HG03196 (cell line): Measurements from ENCODE around the gene EPB42.
"Not testable (repeated sequence)": the region's sequence is repeated elsewhere in the genome, so short reads cannot be mapped to it uniquely, and the experiment has no call there.

Source experiments
- ATAC-seq: cut with Tn5 transposase; IDR thresholded peaks from one replicate; pipeline ENCODE4 v1.9.1; 2021; ENCODE audit not compliant: unreplicated experiment

Gene EPB42

DNA sequence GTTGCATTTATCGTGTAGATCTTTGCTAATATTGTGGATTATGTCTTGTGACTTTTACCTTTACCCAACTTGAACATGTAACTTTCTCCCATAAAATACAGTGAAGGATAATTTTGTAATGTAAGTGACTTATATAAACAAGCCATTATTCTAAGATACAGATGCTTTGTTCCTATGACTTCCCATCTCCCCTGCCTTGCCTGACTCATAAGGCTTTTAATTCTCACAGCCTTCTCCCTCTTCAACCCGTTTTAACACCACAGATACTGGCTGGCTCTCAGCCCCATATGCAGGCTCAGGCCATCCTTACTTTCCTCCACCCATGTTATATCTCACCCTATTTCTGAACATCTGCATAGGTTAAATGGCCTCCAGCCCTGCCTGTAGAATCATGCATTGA is 31.5 kb downstream of the EPB42 start:
- no peak for ATAC-seq

DNA sequence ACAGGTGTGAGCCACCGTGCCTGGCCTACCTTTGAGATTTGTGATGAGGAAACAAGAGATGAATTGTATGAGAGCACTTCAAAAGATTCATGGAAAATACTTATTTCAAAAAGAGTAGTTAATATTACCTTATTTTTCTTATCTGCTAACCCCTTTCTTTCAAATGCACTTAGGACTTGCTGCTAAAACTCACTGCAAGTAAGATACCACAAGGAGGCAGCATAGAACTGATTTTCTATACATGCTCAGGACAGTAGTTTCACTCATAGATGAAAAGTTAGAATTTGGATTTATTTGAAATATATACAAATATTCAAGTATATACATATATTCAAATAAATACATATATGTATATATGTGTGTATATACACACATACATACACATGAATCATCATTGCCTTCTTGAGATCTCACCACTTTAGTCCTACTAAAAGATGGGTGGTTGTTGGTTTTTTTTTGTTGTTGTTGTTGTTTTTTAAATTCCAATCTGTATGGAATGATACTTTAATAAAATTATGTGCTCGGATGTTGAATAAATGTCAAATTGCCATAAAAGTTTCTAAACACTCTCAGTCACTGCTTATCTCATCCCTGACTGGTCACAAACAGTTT is 33.2 kb downstream of the EPB42 start:
- ATAC-seq: no peak

- peak; percentile 18 for ATAC-seq
These were observed 34.8 kb downstream of the EPB42 start for GRCh38 chr15:43186003-43186353.

GRCh38 chr15:43185157-43186002 is 35.4 kb downstream of the EPB42 start, which contains the start of gene CCNDBP1:
CCNDBP1 (plus strand) TSS chr15:43185403; CDS start chr15:43185499, 96 bp downstream.
- ATAC-seq: peak; percentile 81

GRCh38 chr15:43184407-43185124 is 36.3 kb downstream of the EPB42 start:
- no peak for ATAC-seq

DNA sequence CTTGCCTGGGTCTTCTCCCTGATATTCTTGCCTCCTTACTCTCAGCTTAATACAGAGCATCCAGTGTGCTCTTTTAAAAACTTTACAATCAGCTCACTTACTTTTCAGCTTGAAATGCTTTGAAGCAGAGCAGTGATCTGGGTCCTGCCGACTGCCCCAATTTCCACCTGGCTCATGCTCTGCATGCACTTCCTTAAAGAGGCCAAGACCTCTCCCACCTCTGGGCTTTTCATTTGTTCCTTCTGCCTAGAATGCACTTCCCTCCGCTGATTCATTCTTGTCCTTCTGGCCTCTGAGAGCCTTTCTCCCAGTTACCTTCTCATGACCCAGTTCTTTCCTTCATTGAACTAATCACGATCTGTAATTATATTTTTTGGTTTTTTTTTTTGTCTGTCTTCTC is 37.5 kb downstream of the EPB42 start:
- ATAC-seq: no peak

DNA sequence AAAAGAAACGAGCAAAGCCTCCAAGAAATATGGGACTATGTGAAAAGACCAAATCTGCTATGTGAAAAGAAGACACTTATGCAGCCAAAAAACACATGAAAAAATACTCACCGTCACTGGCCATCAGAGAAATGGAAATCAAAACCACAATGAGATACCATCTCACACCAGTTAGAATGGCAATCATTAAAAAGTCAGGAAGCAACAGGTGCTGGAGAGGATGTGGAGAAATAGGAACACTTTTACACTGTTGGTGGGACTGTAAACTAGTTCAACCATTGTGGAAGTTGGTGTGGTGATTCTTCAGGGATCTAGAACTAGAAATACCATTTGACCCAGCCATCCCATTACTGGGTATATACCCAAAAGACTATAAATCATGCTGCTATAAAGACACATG is 43.7 kb downstream of the EPB42 start:
- not testable (repeated sequence) for ATAC-seq

- not testable (repeated sequence) for ATAC-seq
These were observed 45.0 kb downstream of the EPB42 start for GRCh38 chr15:43175656-43176309.

DNA sequence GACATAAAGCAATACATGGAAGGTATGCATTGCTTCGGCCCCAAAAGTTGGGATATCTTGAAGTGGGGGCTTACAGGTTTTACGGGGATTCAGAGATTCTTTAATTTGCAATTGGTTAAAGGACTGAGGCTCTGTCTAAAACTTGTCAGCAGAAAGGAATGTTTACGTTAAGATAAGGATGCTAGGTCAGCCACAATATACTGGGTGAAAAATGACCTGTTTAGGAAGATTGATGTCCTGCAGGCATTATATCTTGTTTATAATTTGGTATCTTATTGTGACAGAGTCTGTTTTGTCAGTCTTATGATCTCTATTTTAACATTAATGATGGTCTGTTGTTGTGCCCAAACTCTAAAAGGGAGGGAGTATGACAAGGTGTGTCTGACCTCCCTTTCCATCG is 50.9 kb downstream of the EPB42 start:
- ATAC-seq: no peak

- no peak for ATAC-seq
These were observed 52.4 kb downstream of the EPB42 start for GRCh38 chr15:43168192-43169107.

GRCh38 chr15:43167261-43167660 is 53.6 kb downstream of the EPB42 start:
- ATAC-seq: not testable (repeated sequence)

DNA sequence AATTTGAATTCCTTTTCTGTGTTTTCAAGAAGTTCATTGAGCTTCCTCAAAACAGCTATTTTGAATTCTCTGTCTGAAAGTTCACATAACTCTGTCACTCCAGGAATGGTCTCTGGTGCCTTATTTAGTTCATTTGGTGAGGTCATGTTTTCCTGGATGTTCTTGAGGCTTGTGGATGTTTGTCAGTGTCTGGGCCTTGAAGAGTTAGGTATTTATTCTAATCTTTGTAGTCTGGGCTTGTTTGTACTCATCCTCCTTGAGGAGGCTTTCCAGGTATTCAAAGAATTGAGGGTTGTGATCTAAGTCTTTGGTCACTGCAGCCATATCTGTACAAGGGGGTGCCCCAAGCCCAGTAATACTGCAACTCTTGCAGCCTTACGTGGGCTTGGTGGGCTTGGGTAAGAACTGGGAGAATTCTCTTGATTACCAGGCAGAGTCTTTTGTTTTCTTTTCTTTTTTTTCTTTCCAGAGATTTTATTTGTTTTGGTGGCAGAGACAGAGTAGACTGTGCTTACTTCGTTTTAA is 55.0 kb downstream of the EPB42 start:
- ATAC-seq: no peak

DNA sequence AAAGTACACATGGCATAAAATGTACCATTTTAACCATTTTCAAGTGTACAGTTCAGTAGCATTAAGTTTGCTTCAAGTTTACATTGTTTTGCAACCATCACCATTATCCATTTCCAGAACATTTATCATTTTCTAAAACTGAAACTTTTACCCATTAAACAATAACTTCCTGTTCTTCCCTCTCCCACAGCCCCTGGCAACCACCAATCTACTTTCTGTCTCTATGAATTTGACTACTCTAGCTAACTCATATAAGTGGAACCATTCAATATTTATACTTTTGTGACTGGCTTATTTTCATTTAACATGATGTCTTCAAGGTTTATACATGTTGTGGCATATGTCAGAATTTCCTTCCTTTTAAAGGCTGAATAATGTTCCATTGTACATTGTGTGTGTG is 67.5 kb downstream of the EPB42 start:
- no peak for ATAC-seq

DNA sequence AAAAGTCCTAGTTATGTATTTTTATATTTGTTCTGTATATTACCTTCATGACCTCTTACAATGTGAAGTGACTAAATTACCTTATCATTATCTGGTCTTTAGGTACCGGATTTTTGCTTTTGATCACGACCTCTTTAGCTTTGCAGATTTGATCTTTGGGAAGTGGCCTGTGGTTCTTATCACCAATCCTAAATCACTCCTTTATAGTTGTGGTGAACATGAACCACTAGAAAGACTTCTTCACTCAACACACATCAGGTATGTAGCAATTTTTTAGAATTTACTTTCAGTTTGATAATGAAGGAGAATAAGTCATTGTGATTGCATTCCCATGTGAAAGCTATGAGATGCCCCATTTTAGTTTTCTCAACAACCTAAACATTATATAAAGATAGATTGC is 69.1 kb downstream of the EPB42 start:
- no peak for ATAC-seq

GRCh38 chr15:43150191-43150929 is 70.5 kb downstream of the EPB42 start:
- no peak for ATAC-seq
